GM18858 (cell line): ENCODE results near the gene UBE2J2.
"Not testable (repeated sequence)": the region's sequence is repeated elsewhere in the genome, so short reads cannot be mapped to it uniquely, and the experiment has no call there.

ENCODE experiments used
- ATAC-seq: cut with Tn5 transposase; IDR thresholded peaks from one replicate; pipeline ENCODE4 v1.9.1; 2021; ENCODE audit not compliant: unreplicated experiment

The UBE2J2 gene

DNA sequence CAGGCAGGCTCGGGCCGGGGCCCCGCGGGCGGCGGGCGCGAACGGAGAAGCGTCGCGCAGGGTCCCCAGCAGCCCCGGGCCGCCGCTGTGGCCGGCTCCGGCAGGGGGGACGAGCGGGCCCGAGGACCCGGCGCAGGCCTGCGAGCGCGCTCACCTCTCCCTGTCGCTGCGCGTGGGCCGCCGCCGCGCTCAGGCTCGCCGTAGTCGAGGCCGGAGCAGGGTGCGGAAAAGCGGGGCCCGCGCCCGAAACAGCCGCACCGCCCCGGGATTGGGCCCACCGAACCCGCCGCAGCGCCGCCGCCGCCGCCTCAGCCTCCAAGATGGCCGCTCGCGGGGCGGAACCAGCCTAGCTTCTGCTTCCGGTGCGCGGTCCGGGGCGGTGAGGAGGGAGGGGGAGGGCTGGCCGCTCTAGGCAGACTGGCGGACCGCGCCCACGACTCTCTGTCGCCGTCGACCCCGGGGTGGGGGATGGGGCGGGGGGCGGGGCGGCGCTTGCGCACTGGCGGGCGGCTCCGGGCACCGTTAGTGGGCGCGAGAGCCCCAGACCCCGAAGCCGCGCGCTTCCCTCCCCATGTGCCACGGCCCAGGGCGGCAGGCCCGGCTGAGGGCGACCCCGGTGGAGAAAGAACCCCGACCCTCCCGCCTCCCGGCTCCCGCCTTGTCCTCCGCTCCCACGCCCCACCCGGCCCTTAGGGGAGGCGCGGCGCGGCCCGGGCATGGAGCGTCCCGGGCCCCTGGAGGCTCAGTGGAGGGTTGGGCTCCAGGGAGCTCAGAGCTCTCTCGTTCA, at the start of gene UBE2J2:
TSS of gene UBE2J2 (minus strand) at position 343 of the 787 bp plus-strand sequence. CDS start 5,862 bp downstream, outside the sequence.
- no peak for ATAC-seq

GRCh38 chr1:1322952-1323351, 49.3 kb upstream of the UBE2J2 start:
- ATAC-seq = no peak

DNA sequence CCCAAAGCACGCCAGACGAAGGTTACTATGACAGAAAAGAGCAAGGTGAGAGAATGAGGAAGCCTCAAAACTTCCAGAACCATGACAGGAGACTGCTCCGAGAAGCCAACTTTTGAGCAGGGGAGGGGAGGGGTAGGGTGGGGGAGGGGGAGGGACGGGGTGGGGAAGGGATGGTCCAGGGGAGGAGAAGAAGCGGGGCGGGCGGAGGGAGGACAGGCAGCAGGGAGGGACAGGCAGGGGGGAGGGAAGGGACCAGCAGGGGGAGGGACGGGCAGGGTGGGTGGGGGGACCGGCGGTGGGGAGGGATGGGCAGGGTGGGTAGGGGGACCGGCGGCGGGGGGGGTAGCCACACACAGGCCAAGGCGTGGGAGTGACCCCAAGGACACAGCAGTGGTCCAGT, 48.8 kb upstream of the UBE2J2 start:
- no peak for ATAC-seq

- ATAC-seq = no peak
Measured at GRCh38 chr1:1321477-1321876, 47.8 kb upstream of the UBE2J2 start.

DNA sequence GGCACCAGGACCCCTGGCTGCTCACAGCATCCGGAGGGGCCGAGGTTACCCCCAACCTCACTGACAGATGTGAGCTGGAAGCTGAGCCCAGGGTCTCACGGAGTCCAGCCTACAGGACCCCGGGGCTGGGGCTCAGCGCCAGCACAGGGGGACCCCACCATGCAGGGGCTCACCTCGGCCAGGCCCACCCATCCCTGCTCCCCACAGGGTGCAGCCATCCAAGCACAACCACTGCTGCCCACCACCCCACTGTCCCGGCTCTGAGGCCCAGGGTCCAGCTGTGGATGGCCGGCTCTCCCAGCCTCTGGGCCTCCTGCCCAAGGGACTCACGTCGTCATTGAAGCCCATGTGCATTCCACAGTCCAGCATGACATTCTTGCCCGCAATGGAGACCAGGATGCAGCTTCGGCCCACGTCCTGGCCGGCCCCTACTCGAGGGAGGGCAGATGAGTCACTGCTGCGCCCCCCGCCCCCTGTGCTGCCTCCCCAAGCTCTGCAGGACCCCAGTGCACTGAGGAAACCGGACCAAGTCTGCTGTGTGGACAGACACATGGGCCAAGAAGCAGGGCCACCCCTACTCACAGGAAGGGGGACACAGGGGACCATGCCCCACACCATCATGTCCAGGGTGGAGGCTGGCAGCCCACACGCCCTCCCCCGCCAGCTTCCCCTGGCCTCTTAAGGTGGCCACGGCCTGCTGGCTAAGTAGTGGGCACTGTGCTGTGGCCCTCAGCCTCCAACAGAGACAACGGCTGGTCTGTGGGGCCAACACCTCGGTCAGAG, 47.2 kb upstream of the UBE2J2 start:
- no peak for ATAC-seq

- ATAC-seq = no peak
Measured at GRCh38 chr1:1319646-1319941, 45.9 kb upstream of the UBE2J2 start.

DNA sequence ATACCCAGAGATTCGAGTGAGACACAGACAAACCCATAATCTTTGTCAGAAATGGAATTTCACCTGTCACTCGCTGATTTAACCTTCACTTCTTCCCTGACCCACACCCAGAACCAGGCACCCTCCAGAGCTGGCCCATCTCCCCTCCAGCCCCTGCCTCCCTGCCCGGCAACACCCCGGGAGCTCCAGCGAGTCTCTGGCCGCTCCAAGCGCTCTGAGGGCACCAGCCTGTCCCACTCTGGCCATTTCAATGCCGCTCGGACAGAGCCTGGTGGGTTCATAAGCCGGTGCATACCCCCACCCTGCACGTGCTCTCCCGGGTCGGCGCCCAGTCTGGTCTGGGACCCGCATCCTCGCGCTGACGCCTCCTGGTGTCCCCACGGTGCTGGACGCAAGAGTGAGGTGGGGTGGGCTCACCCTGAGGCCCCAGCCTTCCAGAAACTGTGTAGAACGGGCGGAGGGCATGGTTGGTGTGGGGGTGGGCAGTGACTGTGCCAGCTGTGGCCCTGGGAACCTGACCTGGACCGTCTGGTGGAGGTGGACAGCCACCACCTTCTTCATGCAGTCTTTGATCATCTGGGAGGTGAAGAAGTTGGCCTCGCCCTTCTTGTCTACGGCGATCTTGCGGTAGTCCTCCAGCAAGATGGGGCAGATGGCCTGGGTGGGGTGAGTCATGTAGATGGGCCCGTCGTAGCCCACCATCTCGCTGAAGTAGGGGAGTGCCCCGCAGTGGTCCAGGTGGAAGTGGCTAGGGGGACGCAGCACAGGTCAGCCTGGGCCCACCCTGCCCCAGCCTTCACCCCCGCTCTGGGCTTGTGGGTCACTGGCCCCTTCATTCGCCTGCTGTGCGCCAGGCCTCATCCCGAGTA, 45.4 kb upstream of the UBE2J2 start:
- no peak for ATAC-seq

DNA sequence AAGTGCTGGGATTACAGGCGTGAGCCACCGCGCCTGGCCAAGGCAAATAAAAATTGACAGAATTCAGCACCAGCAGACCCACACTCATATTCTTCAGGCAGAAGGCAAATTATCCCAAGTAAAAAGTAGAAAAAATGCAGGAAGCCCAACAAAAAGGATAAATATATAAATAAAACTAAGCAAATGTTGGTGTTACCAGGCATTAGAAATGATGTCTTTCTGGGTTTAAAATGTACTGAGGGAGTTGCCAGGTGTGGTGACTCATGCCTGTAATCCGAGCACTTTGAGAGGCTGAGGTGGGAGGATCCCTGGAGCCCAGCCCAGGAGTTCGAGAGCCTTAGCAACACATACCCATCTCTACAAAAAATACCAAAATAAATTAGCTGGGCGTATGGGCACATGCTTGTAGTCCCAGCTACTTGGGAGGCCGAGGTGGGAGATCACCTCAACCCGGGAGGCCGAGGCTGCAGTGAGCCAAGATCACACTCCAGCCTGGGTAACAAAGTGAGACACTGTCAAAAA, 44.5 kb upstream of the UBE2J2 start:
- no peak for ATAC-seq

DNA sequence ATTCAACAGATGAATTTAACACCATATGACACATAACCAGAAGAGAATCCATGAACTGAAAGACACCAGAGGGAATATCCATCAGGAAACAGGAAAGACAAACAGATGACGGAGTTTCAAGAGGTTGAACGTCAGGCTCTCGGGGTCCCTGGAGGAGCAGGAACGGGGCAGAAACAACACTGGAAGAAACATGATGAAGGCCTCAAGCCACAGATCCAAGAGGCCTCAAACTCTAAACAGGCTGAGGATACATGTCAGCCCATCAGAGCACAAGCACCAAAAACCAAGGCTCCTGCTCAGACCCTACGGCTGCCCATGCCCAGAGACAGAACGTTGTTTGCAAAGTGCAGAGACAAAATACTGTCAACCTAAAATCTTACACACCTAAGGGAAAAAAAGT, 43.8 kb upstream of the UBE2J2 start:
- ATAC-seq = no peak

- ATAC-seq = not testable (repeated sequence)
Measured at GRCh38 chr1:1316199-1316598, 42.5 kb upstream of the UBE2J2 start.

DNA sequence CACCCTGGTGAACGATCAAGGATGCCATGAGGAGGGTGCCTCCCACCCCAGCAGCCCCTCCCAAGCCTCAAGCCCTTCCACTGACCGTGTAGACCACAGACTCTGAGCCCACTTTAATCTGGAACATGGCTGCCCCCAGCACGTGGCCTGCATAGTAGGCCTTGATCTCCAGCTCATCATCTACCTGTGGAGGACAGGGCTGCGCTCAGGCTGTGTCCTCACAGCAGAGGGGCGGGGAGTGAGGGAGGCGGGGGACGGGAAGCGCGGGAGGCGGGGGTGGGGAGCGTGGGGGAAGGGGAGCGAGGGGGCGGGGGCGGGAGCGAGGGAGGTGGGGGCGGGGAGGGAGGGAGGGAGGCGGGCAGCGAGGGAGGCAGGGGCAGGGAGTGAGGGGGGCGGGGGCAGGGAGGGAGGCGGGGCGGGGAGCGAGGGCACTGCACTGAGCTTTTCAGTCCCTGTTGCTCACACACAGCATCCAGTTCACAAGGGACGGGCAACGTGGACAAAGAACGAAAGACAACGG, 41.8 kb upstream of the UBE2J2 start:
- no peak for ATAC-seq

DNA sequence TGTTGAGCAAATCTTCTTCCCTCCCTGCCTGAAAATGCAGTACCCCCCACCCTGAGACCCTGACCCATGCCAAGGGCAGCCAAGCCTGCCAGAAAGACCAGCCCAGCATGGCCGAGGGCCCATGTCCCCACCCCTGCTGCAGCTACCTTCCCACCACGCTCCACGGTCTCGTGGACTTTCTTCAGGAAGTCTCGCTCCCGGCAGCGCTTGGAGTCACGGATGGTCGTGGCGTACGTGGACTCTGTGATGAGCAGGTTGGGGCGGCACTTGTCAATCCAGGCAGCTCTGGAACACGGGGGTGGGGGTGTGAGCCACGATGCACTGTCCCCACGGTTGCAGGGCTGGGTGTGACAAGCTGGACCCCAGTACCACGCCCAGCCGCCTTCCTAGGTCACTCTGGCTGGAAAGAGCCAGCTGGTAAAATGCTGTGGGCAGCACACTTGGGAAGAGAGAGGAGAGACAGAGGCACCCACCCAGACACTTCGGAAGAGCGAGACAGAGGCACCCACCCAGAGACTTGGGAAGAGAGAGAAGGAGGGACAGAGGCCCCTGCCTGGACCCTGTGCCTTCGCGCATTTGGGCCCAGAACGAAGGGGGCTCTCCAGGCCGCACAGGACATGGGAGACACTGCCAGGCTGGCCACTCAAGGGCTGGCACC, 41.2 kb upstream of the UBE2J2 start:
- no peak for ATAC-seq

DNA sequence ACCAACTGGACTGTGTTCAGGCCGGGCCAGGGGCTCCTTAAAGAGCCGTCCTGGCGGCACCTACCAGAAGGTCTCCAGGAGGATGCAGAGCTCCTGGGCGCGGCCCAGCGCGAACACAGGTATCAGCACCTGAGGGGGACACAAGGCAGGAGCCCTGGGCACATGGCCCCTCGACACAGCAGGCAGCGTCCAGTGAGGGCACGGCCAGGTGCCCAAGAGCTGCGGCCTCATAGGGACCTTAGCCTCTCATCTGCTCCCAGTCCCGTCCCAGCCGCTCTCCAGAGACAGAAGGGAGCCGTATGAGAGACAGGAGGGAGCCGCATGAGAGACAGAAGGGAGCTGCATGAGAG, 40.6 kb upstream of the UBE2J2 start:
- no peak for ATAC-seq

- no peak for ATAC-seq
Measured at GRCh38 chr1:1313500-1314236, 40.0 kb upstream of the UBE2J2 start.

DNA sequence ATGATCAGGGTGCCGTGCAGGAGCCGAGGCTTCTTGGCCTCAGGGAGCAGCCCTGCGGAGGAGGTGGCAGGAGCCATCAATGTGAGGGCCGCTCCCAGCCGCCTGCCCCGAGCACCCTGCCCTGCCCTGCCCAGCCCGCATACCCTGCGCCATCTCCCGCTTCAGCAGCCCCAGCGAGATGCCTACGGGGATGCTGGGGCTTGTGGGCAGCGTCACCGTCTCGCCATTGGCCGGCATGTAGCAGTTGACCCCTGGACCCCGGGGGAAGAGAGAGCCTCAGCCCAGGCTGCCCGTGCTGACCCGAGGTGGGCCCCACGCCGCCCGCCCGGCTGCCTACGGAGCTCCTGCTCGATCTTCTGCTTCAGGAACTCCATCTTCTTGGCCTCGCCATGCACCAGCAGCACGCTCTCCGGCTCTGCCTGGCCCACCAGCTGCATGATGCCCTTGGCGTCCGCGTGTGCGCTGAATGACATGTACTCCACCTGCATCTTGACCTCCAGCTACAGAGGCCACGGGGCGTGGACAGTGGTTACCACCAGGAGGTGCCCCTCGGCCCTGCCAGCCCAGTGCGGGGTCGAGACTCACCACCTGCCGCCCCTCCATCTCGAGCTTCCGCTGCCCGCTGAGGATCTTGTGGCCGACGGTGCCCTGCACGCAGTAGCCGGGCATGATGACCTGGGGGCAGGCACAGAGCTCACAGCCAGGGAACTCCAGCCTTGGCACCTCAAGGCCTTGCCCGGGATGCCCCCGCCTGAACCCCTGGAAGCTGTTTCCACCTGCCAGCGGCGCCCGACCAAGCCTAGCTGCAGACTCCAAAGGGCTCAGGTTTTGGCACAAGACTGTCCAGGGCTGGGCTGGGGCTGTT, 39.0 kb upstream of the UBE2J2 start:
- ATAC-seq = no peak

GRCh38 chr1:1311107-1312104, 37.8 kb upstream of the UBE2J2 start:
- ATAC-seq = no peak

DNA sequence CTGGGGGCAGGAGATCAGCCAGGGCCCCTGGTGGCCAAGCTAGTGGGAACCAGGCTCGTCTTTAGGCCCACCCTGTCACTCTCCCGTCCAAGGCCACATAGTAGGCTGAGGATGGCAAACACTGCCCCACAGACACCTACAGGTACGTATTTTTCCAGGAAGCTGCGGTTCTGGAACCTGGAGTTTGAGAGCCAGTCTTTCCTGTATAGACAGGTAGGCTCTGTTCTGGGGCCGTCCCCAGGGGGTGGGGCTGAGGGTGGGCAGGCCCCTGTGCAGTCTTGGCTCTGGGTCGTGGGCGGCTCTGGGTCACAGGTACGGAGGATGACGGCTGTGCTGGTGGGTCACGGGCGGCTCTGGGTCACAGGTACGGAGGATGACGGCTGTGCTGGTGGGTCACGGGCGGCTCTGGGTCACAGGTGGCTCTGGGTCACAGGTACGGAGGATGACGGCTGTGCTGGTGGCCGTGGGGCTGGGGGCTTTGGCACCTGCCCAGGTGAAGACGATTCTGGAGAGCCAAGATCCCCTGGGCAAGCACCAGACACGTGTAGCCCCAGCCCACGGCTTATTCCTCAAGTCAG, 36.9 kb upstream of the UBE2J2 start:
- no peak for ATAC-seq

GRCh38 chr1:1310109-1310385, 36.4 kb upstream of the UBE2J2 start:
- no peak for ATAC-seq
